Activated CD4-positive, CD25-positive, alpha-beta regulatory T cell (primary cell): ENCODE measurements around the gene SUB1.
"Not testable (repeated sequence)": the region's sequence is repeated elsewhere in the genome, so short reads cannot be mapped to it uniquely, and the experiment has no call there.

Source experiments
- DNase-seq, 4 experiments: peaks; one replicate each; lab custom pipeline; 2025; lab: John Stamatoyannopoulos, UW

The SUB1 gene

DNA sequence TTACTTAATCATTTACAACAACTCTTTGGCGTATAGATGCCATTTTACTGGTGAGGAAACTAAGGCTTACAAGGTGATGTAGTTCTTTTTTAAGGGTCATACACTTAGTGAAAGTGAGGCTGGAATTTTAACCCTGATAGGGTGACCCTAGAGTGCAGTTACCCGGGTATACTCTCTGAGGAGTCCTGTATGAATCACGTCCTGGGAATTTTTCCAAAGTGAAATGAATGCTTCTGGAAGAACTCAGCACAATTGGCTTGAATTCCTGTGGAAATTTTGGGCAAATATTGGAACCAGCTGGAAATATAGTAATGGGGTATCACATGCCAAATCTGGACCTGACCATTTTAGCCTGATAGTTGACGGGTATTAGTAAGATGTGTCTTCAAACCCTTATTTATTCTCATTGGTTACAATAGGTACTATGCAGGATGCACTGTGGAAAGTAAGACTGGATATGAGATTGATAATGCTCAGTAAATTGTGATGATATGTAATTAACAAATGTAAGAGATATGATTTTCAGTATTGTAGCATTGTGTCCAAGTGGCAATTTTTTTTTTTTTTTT, 14.8 kb downstream of the SUB1 start:
- DNase-seq, result no peak

- DNase-seq, result no peak
Observed at GRCh38 chr5:32601623-32602295, 16.4 kb downstream of the SUB1 start.

DNA sequence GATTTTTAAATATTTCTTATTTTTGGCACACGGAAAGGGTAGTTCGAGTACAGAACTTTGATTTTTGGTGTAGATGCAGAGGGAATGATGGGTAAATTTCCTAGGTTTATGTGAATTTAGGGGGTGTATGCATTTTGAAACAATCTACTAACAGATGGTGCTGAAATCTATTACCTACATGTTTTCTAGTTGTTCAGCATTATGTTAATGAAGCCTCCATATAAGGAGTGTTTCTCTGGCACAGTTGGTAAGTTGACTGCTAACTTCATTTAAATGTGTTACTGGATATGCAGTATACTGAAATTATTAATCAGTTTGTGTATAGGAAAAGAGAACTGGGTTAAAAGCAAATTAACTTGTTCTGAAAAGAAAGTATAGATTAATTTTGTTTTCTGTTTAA, 17.5 kb downstream of the SUB1 start:
- DNase-seq, result no peak

DNA sequence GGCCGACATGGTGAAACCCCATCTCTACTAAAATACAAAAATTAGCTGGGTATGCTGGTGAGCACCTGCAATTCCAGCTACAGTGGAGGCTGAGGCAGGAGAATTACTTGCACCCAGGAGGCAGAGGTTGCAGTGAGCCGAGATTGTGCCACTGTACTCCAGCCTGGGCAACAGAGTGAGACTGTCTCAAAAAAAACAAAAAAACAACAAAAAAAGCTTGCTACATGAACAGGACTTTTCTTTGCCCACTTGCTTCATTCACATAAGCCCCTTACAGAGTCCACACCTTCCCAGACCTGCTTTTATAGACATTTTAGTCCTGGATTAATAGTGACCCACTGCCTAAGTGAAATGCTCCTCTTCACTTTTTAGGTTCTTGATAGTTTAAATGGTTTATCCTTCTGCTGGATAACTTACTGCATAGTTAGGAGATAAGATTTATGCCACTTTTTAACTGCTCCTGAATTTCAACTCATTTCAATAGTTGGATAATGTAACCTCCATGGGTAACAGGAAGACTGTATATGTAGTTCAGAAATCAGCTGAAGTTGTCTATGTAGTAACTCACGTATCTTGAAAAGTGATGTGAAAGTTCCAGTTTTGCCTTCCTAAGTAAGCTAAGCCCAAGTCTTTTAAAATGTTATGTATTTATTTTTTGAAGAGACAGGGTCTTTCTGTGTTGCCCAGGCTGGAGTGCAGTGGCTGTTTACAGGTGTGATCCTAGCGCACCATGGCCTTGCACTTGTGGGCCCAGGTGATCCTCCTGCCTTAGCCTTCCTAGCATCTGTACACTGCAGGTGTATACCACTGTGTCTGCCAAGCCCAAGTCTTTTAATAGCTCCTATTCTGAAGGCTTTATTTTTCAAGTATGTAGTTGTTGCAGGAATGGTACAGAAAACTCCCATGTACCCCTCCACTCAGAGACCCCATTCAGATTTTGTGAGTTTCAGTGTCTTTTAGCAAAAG, 19.7 kb downstream of the SUB1 start:
- DNase-seq, result no peak

DNA sequence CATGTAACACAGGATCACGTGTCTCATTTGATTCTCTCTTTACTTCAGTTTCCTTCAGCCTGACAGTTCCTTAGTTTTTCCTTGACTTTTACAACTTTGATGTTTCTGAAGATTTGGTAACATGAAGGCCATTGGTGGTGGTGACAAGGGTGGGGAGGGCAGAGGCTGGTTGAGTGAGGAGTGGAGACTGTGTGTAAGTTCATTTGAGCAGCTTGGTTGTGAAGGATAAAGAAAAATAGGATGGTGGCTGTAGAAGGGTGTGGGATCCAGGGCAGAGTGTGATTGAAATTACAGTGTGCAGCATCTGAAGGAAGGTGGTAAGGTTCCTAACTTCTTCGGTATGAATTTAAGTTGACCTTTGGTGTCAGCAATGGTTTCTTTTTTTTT, 20.4 kb downstream of the SUB1 start:
- DNase-seq, result no peak

- DNase-seq, result no peak
Observed at GRCh38 chr5:32612134-32612888, 27.0 kb downstream of the SUB1 start.

- peak; percentile 53 to 85 (median 68) for DNase-seq
Observed at GRCh38 chr5:32613050-32613672, 27.8 kb downstream of the SUB1 start.

GRCh38 chr5:32615236-32615635, 29.9 kb downstream of the SUB1 start:
- no peak for DNase-seq

DNA sequence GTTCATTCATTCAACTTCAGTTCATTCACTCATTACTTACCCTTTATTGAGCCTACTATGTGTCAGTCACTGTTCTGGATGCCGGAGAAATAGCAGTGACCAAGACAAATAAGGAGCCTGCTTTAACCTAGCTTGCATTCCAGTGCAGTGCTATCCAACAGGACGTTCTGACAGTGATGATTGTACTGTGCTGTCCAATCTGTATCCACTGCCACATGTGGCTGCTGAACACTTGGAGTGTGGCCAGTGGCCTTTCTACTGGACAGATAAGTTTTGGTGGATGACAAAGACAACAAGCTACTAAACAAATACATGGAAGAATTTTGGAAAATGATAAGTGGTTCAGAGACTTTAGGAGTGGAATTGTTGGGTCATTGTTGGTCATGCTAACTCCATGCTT, 33.6 kb downstream of the SUB1 start:
- DNase-seq, result no peak

DNA sequence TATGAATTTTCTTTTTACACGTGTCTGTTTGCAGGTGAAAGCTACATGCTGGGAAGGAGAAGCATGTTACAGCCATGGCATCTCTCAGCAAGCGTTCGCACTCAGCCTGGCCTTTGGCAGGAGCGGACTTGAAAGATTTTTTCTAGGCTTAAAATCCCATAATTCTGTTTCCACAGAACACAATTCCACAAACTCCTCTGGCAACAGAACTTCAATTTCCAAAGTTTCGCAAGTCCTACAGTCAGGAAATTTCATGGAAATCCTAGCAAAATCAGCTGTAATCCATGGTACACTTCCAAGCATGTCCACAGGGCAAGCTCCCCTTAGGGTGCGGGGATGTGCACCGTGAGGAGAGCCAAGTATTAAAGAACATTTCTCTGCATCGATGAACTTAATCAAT, 35.9 kb downstream of the SUB1 start:
- no peak for DNase-seq

GRCh38 chr5:32625106-32625505, 39.7 kb downstream of the SUB1 start:
- DNase-seq, result no peak

DNA sequence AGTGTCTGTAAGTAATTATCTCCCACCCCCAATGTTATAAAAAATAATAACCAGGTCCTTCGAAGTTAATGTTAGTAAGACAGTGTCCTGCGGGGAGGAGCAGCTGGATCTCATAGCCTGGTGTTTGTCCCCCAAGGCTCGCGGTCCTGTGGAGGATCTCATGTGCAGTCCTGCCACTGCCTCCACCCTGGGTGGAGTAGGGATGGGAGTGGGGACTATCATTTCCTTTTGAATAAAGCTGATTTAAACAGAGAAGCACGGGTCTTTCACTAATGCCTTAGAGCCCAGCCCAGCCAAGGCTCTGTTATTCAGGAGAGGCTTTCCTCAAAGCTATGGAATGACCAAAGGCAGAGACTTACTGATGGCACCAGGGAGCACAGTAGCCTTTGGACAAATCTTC, 40.2 kb downstream of the SUB1 start:
- no peak for DNase-seq

- DNase-seq, result no peak
Observed at GRCh38 chr5:32627219-32627870, 42.0 kb downstream of the SUB1 start.

GRCh38 chr5:32628049-32628844, 42.9 kb downstream of the SUB1 start:
- no peak for DNase-seq

DNA sequence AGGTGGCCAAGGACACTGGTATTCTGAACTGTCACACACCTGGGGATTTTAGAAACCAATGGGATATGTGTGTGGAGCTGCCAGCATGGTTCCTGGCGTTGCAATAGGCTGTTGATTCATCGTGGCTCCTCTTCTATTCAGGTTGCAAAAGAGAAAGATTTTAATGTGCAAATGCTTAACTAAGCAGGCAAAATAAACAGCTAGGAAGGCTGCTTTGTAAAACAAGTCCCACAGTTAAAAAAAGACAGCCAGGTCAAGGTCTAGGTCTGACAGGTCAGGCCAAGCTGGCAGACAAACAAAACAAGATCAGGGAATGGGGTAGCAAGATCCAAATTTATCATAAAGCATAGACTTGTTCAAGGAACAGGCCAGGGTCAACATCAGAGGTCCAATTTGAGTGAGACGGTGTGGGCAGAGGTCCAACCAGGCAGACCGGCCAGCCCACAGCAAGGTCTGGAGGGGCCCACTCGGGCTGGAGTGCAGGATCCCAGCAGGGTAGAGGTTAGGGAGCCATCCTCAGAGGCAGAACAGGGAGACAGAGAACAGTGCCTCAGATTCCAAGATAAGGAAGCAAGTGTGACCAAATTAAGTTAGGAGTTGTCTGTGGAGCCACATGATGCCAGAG, 45.6 kb downstream of the SUB1 start:
- DNase-seq, result no peak

DNA sequence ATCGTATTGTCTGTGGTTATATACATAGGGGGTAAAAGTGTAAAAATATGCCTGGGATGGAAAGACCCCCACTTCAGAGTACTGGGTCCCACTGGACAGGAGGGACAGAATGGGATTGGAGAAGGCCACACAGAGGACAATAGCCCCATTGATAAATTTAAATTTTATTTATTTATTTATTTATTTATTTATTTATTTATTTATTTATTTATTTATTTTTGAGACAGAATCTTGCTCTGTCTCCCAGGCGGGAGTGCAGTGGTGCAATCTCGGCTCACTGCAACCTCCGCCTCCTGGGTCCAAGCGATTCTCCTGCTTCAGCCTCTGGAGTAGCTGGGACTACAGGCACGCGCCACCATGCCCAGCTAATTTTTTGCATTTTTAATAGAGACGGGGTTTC, 47.7 kb downstream of the SUB1 start:
- not testable (repeated sequence) for DNase-seq

GRCh38 chr5:32638309-32638708, 53.0 kb downstream of the SUB1 start:
- DNase-seq, result no peak

DNA sequence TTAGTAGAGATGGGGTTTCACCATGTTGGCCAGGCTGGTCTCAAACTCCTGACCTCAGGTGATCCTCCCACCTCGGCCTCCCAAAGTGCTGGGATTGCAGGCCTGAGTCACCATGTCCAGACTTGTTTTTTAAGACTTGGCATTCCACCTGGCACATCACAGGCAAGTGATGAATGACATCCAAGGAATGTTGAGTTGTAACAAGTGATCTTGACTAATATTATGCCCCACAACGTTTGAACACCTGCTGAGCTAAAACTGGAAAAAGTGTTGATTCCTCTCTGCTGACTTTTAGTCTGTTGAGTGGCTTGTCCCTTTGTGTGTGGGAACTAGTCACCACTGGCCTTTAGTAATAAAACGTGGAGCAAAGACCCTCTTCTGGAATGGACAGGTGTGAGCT, 54.6 kb downstream of the SUB1 start:
- DNase-seq, result no peak

DNA sequence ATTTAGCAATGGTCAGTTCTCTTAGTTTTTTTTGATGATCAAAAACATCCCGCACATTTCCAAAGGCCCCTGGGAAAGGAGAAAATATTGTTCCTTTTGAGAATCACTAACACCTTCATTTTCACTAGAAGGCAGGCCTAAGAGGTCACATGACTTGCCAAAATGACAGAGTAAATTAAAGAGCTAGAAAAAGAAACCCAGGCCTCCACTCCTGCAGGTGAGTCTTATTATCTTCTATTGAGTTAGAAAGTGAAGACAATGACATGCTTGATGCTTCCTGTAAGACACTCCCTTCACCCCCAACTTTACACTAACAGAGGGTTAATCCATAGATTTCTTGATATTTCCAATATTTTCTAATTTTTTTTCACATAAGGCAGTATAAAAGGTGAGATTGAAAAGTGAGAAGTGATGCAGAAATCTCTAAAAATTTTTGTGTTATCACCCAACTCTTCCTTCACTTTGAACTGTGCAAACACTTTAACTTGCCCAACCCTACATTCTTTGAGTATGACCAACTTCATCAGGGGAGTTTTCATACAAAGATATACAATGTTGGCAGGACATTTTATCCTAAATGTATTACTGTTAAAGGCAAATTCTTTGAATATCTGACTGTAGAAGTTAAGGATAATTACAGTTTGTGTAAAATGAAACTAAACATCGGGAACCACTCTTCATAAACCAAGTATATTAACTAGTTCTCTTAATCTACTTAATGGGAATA, 57.1 kb downstream of the SUB1 start:
- DNase-seq, result no peak
